Stimulated activated CD8-positive, alpha-beta memory T cell treated with anti-CD3 and anti-CD28 coated beads, Interleukin-4, amount 100 ng/mL, for 1 hour (primary cell): ENCODE data around the gene CDKAL1.
"Not testable (repeated sequence)": the region's sequence is repeated elsewhere in the genome, so short reads cannot be mapped to it uniquely, and the experiment has no call there.

Source experiments
- DNase-seq, 2 donors: peaks; one replicate each; pipeline ENCODE4 v3.0.0-alpha.2; 2020; ENCODE audit warnings: low read depth in 2 of 2, low spot score in 1 of 2

The CDKAL1 gene

GRCh38 chr6:20633566-20634340 is 99.5 kb downstream of the CDKAL1 start:
- no peak for DNase-seq

DNA sequence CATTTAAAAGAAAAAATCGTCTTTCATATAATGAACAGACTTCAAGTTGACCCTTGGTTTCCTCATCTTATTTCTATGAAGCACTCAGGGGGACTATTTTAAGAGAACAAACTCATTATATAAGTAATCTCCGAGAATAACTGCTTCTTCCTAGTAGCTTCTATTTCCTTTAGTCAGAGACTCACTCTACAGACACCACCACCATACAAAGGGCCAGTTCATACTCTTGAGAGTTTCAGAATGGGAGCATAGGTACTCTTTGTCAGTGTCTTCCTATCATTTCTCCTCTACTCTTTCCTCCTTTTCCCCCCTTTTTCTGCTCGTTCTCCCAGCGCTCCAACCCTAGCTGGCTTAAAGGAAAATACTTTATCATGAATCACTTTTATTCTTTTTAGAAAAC is 104.9 kb downstream of the CDKAL1 start:
- no peak for DNase-seq

DNA sequence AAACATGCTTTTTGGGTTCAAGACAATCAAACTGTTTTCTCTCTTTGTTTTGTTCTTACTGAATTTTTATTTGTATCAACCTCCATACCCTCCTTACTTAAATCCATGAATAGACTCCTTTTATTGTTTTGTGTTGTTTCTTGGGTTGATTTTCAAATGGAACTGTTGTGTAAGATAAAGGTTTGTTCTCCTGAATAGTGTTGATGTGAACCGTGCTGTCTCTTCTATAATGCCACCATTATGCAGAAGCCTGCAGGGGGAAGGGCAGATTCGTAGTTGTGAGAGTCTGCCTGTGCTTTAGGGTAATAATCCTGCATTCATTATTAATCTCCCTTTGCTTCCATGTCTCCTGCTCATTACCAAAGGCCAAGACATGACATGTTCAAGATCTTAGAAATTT is 105.9 kb downstream of the CDKAL1 start:
- no peak for DNase-seq

DNA sequence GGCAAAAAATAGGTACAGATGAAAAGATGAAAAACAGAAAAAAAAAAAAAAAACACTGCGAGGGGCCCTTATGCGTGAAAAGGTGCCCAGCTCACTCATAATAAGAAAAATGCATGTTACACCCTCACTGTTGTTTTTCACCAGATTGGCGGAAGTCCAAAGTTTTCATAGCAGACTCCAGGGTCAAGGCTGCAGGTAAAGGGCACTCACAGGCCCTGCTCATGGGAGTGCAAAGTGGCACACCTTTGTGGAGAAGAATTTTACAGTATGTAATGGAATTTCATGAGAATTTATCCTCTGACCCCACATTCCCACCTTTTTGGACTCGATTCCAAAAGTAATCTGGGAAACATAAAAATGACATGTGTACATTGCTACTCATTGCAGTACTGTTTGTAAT is 108.2 kb downstream of the CDKAL1 start:
- DNase-seq: no peak

DNA sequence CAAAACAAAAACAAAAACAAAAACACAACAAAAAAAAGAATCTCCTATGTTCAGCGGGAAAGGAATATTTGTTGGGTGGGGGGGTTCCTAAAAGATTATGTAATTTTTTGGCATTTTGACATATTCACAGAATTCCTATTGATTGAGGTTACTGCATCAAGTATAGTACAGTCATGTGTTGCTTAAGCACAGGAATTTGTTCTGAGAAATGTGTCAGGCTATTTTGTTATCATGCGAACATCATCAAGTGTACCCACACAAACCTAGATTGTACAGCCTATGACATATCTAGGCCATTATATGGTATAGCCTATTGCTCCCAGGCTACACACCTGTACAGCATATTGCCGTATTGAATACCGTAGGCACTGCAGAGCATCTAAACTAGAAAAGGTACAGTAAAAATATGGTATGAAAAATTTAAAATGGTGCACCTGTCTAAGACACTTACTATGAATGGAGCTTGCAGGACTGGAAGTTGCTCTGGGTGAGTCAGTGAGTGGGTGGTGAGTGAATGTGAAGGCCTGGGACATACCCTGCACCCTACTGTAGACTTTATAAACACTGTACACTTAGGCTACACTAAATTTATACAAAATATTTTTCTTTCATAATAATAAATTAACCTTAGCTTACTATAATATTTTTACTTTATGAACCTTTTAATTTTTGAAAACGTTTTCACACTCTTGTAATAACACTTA is 110.6 kb downstream of the CDKAL1 start:
- DNase-seq: no peak

- DNase-seq: not testable (repeated sequence)
Observed at GRCh38 chr6:20645572-20645971, 111.3 kb downstream of the CDKAL1 start.

GRCh38 chr6:20647585-20647984 is 113.3 kb downstream of the CDKAL1 start:
- DNase-seq: no peak

- DNase-seq: not testable (repeated sequence)
Observed at GRCh38 chr6:20649696-20650470, 115.6 kb downstream of the CDKAL1 start.

GRCh38 chr6:20652299-20653084 is 118.2 kb downstream of the CDKAL1 start:
- no peak for DNase-seq

DNA sequence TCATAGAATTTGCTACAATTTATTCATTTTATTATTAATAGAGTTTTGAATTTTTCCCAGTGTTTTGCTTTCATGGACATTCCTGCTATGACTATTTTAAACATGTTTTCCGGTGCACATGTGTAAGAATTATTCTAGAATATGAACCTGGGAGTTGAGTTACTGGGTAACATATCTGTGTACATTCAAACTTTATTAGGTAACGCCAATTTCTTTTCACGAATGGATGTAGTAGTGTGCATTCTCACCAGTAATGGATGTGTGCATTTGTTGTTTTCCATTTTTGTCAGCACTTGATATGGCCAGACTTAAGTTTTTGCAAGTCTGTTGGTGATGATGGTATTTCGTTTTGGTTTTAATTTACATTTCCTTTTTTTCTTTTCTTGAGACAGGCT is 118.8 kb downstream of the CDKAL1 start:
- no peak for DNase-seq

DNA sequence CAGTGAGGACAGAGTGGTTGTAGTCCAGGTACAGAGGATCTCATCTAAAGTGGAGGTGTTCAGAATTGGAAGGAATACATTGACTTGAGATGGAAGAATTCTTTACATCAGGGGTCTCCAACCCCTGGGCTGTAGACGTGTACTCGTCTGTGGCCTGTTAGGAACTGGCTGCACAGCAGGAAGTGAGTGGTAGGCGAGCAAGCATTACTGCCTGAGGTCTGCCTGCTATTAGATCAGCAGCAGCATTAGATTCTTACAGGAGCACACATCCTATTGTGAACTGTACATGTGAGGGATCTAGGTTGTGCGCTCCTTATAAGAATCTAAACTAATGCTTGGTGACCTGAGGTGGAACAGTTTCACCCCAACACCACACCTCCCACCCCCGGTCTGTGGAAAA is 121.1 kb downstream of the CDKAL1 start:
- no peak for DNase-seq

DNA sequence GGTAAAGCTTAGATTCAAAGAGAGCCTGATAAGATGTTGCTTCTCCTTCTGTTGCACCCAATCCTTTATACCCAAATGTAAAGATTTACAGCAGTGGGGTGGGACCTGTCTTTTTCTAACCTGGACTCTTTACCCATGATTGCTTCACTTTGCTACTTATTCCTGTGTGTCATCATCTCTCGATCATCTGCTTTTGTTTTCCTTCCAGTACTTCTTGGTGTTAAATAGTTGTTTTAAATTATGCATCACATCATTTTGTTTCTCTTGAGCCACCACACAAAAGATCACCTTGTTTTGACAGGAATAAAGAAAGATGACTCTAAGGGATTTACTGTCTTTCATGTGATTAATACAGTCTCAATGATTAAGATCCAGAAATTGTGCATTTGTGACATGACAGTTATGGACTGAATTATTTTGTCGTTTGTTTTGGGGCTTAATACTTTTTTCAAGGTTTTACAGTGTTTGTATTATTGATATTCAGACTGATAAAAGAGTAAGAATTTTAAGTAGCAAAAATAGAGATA is 123.1 kb downstream of the CDKAL1 start:
- no peak for DNase-seq

DNA sequence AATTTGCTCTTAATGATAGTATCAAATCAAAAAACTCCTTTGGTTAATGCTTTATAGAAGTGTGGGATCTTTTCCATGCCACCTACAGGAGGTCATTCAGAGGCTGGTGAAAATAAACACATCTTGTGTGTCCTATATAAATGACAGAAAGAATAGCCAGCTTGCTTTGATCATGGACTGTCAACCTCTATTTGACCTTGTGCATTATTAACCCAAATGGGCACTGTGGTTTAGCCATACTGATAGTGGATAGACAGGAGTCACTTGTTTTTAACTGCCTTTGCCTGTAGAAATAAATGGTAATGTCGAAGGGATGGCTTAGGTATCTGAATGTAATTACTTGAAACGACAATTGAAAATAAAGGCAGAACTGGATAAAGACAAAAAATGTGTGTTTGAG is 123.8 kb downstream of the CDKAL1 start:
- no peak for DNase-seq

DNA sequence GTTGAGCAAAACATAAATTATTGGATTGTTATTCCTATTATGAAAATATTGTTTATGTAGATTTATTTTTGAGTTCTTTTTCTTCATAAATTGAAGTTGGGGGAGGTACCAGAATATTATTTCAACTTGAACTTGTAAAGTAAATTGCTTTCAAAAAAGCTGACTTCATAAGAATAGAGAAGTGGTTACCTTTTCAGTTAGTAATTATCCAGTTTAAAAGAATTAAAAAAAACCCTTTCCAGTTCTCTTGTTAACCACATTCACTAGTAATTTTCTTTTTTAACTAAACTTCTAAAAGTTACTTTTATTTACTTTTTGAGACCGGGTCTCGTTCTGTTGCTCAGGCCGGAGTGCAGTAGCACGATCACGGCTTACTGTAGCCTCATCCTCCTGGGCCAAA is 124.3 kb downstream of the CDKAL1 start:
- DNase-seq: no peak

DNA sequence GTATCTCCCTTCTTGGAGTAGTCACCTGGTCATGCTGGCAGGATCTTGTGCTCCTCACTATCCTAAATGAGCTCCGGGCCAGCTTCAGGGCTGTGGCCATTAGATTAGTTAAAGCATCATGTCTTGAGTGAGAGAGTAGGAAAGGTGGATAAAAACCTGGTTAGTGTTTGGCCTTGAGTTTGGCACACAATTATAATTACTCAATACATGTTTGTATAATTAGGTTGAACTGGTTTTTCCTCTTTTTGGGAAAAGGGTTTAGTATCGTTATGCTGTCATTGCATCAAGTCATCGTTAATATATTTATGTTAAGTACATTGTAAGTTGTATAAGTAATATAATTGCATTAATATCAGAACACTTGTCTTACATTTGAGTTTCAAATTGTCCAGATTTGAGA is 126.3 kb downstream of the CDKAL1 start:
- no peak for DNase-seq

DNA sequence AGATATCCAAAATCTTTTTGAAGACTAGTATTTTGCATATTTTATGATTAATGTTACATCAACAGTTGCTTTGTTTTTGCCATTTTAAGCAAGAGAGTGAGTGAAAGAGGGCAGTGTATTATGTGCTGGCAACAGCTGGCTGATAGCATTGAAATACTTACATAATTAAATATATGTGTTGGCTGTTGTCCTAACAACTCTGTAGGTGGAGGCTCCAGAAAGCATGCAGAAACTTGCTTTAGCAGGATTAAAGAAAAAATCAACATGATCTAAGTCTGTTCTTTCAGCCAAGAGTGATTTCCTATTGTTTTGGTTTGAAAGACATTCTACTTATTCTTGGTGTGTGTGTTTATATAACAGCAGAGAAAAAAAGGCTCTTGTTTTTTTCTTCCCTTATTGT is 127.5 kb downstream of the CDKAL1 start:
- DNase-seq: no peak

DNA sequence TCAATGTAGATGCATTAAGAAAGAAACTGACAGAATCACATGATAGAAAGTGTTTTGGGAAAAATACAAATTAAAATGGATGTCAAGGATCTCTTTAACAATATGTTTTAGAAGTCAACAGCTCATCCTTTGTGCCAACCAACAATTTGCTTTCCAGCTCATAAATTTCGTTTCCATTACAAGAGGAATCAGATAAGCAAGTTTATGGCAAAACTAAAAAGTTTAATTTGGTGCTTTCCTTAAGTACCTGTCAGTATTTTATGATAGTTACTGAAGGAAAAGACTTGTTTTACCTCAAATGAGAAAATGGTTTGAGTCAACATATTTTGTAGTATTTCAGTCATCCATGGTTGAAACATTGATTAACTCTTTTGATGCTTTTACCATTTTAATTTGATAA is 130.0 kb downstream of the CDKAL1 start:
- DNase-seq: no peak

DNA sequence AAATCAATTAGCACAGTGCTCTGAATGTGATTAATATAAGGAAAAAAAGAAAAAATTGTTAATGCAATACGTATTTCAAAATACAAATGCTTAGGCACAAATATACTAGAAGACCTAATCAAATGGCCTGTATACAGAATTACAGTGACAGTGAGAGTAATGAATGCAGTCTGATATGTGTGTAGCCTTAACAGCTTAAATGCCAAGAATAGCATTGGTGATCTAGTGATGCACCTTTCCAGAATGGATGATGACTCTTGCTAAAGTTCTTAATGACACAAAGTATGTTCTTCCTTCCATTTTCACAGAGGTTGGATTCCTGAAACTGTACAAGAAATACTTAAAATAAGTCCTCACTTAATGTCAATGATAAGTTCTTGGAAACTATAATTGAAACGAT is 131.0 kb downstream of the CDKAL1 start:
- DNase-seq: no peak

GRCh38 chr6:20669571-20670314 is 135.5 kb downstream of the CDKAL1 start:
- DNase-seq: no peak

- no peak for DNase-seq
Observed at GRCh38 chr6:20670750-20671149, 136.5 kb downstream of the CDKAL1 start.
